HepG2 (cell line): Measurements from ENCODE around the gene RDM1. TPM values are rescaled to one million over a fixed set of nuclear protein-coding genes. Genes with fewer than 3 reads are reported as not detected.
"Not testable (repeated sequence)": the region's sequence is repeated elsewhere in the genome, so short reads cannot be mapped to it uniquely, and the experiment has no call there.

ENCODE experiments used
- ATAC-seq: fragments of 200-7000 bp; cut with Tn5 transposase; 3 replicates; pipeline ENCODE4 v1.9.1; 2020; ENCODE audit warnings: mild to moderate bottlenecking, moderate library complexity
- BruUV-seq: library from RNA; stranded (reverse); fragments of 400-500 nt; replicated peaks from 2 replicates; lab custom pipeline; 2021; lab: Mats Ljungman, UMichigan
- CTCF ChIA-PET: fragments of 300-600 bp; formaldehyde crosslinking; extraction: SDS; loops from one replicate; lab custom pipeline; 2021; ENCODE audit warnings: low total read pairs, inconsistent platforms, low intra/inter-chr PET ratio; lab: Yijun Ruan, JAX
- POLR2A ChIA-PET: fragments of 350-600 bp; sonication (Branson Sonifier 250); formaldehyde crosslinking; loops from one replicate; lab custom pipeline; 2020; ENCODE audit warnings: antibody characterized with exemption, inconsistent platforms; lab: Yijun Ruan, JAX
- DNase-seq: peaks from one replicate; pipeline ENCODE4 v3.0.0-alpha.2; 2015; ENCODE audit warnings: low spot score
- FAIRE-seq: peaks from 3 replicates; lab custom pipeline; 2011; peaks lifted over from hg19 to GRCh38; lab: Jason Lieb, UNC
- H2AFZ ChIP-seq: one replicate; pipeline ENCODE4 v1.6.1; 2011; ENCODE audit warnings: low read length, inconsistent platforms
- H3K27ac ChIP-seq: fragments of 300-600 bp; 3 replicates; pipeline ENCODE4 v1.8.0; 2011; ENCODE audit warnings: mixed run types, mild to moderate bottlenecking, mixed read lengths, low read length, inconsistent platforms; ENCODE audit not compliant: insufficient read depth; ENCODE audit errors: extremely low read length
- H3K27me3 ChIP-seq, 2 experiments: fragments of 200-600 bp in 1 of 2; 2 replicates in 1 of 2; 3 replicates in 1 of 2; pipeline versions ENCODE4 v1.6.0 to v1.8.0; 2011; ENCODE audit warnings: low read length in 2 of 2, mild to moderate bottlenecking in 2 of 2, moderate library complexity in 2 of 2, inconsistent platforms in 1 of 2; ENCODE audit not compliant: insufficient read depth in 2 of 2, control insufficient read depth in 1 of 2
- H3K36me3 ChIP-seq, 2 experiments: fragments of 200-600 bp in 1 of 2; replicated peaks in 1 of 2; 2 replicates in 1 of 2; 3 replicates in 1 of 2; pipeline versions ENCODE4 v1.5.1 to v1.8.0; 2011; ENCODE audit warnings: low read length in 2 of 2, inconsistent platforms in 1 of 2; ENCODE audit not compliant: insufficient read depth in 2 of 2, control insufficient read depth in 1 of 2
- H3K4me1 ChIP-seq: 2 replicates; pipeline ENCODE4 v1.5.1; 2012; ENCODE audit warnings: low read length, inconsistent platforms; ENCODE audit not compliant: insufficient read depth
- H3K4me2 ChIP-seq: 2 replicates; pipeline ENCODE4 v1.6.0; 2011; ENCODE audit warnings: low read depth, low read length, inconsistent platforms
- H3K4me3 ChIP-seq, 3 experiments: fragments of 200-600 bp in 1 of 3; sonication (generic), shearing (Covaris generic) in 1 of 3; replicated peaks in 1 of 3; 2 replicates each; pipeline ENCODE4 v1.5.1; 2011 to 2016; ENCODE audit warnings: low read length in 3 of 3, inconsistent platforms in 2 of 3, low read depth in 2 of 3, mild to moderate bottlenecking in 2 of 3, control low read depth in 1 of 3, mixed read lengths in 1 of 3; ENCODE audit not compliant: insufficient read depth in 1 of 3
- H3K79me2 ChIP-seq: one replicate; pipeline ENCODE4 v1.6.1; 2011; ENCODE audit warnings: low read length, inconsistent platforms; ENCODE audit not compliant: insufficient read depth
- H3K9ac ChIP-seq: 2 replicates; pipeline ENCODE4 v1.6.0; 2011; ENCODE audit warnings: mild to moderate bottlenecking, low read depth, low read length, inconsistent platforms; ENCODE audit not compliant: insufficient read depth
- H3K9me3 ChIP-seq: 2 replicates; pipeline ENCODE4 v1.5.1; 2012; ENCODE audit warnings: mild to moderate bottlenecking, low read length
- H4K20me1 ChIP-seq: 2 replicates; pipeline ENCODE4 v1.6.0; 2011; ENCODE audit warnings: inconsistent platforms, mild to moderate bottlenecking, low read length, moderate library complexity; ENCODE audit not compliant: insufficient read depth
- PHF21A ChIP-seq: sonication (generic); formaldehyde crosslinking; IDR thresholded peaks from 2 replicates; pipeline ENCODE4 v1.5.0; 2020; ENCODE audit warnings: mild to moderate bottlenecking, missing genetic modification reagents
- ZNF383 ChIP-seq: sonication (generic); formaldehyde crosslinking; IDR thresholded peaks from 2 replicates; pipeline ENCODE4 v1.4.0; 2020; ENCODE audit warnings: missing genetic modification reagents, mild to moderate bottlenecking, borderline replicate concordance
- ZNF510 ChIP-seq: sonication (generic); formaldehyde crosslinking; IDR thresholded peaks from 2 replicates; pipeline ENCODE4 v1.4.0; 2020; ENCODE audit warnings: low read depth, mild to moderate bottlenecking, missing genetic modification reagents
- whole genome bisulfite sequencing: methylation state at CpG from one replicate; pipeline ENCODE4 v1.1.6; 2017; ENCODE audit warnings: low lambda C conversion rate; 5-methylcytosine and 5-hydroxymethylcytosine counted together
- in situ Hi-C: cut with HindIII; loops from 2 replicates; pipeline ENCODE4 v1.10.0; 2017; ENCODE audit warnings: low pct_unique_long_range_greater_than_20kb; ENCODE audit not compliant: extremely low pct_ligation_motif_present
- intact Hi-C: fragments of 100-400 bp; cut with micrococcal nuclease; formaldehyde crosslinking; loops from one replicate; pipeline ENCODE4 v1.10.0; 2022; ENCODE audit not compliant: unreplicated experiment
- polyA plus RNA-seq, 8 experiments: library from polyadenylated mRNA; depleted of rRNA in 3 of 8; stranded (reverse) in 7 of 8; unstranded in 1 of 8; fragments of >200 nt; fragmentation: Illumina TruSeq in 4 of 8; extraction: Trizol in 4 of 8; gene quantifications; 2 replicates each; pipeline versions ENCODE4 v1.2.1 to v1.2.3, GENCODE V29; 2011 to 2016; ENCODE audit warnings: low read depth in 4 of 8, missing spikeins in 1 of 8, mixed read lengths in 1 of 8; ENCODE audit not compliant: insufficient read depth in 1 of 8
- total RNA-seq, 5 experiments: library from RNA; depleted of rRNA; stranded (reverse); fragments of >200 nt; fragmentation: Illumina TruSeq; extraction: Trizol; gene quantifications; 2 replicates each; pipeline ENCODE4 v1.2.3, GENCODE V29; 2016; ENCODE audit warnings: low read depth in 1 of 5

The RDM1 gene
- total and polyA plus RNA-seq, 2 of the 13 experiments (the other 11 are each of a cell fraction or from before 2014, with no cell fraction given), result 0.28 to 0.40 TPM

- POLR2A ChIA-PET, result no interaction called here
- Histone ChIP-seq H3K79me2 (no peaks in the 10 kb centered on the region), H3K36me3 (no peaks in the 10 kb centered on the region), H3K27me3 (peaks cover 1 to 3% of the 10 kb centered on the region in 2 experiments; a peak in 2 of 5 replicates), H3K4me3 (no peak overlapping the region), H3K9ac (no peak overlapping the region), H3K27ac (no peak overlapping the region), H3K9me3 (no peaks in the 10 kb centered on the region), H2AFZ (no peak overlapping the region), H3K4me1 (no peaks in the 10 kb centered on the region), H4K20me1 (no peaks in the 10 kb centered on the region), H3K4me2 (no peak overlapping the region)
- CTCF ChIA-PET, result no interaction called here
- ATAC-seq (no peak), FAIRE-seq (no peak), DNase-seq (no peak)
- WGBS, result 6% methylated on average over 6 of the region's 6 CpGs
- BruUV-seq, result no TSS peak
- intact Hi-C loops (no loop called here), in situ Hi-C loops (no loop called here)
- TF ChIP-seq ZNF510 (no peak), PHF21A (CRISPR knock-in tag) (no peak), ZNF383 (no peak)
Observed at GRCh38 chr17:35898283-35899070, 32.1 kb downstream of the RDM1 start.

DNA sequence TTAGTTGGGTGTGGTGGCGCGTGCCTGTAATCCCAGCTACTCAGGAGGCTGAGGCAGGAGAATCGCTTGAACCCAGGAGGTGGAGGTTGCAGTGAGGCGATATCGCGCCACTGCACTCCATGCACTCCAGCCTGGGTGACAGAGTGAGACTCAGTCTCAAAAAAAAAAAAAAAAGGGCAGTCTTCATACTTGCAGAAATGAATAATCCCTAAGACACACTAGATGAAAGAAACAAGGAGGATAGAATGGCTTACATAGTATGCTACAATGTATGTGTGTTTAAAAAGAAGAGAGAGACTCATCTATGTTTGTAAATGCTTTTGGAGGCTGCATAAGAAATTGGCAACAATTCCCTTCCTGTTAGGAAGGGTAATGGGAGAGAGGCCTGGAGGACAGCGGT lies 32.8 kb downstream of the RDM1 start:
- H3K4me3 ChIP-seq, H2AFZ ChIP-seq, FAIRE-seq, H3K79me2 ChIP-seq, DNase-seq, H3K4me1 ChIP-seq, H4K20me1 ChIP-seq, H3K9ac ChIP-seq, CTCF ChIA-PET, H3K27ac ChIP-seq, H3K9me3 ChIP-seq, ATAC-seq, in situ Hi-C loops, POLR2A ChIA-PET, H3K4me2 ChIP-seq, H3K36me3 ChIP-seq, H3K27me3 ChIP-seq, intact Hi-C loops, BruUV-seq: not testable (repeated sequence)
- WGBS, result 87% methylated on average over 7 of the region's 7 CpGs
